ENCODE results near the gene HRK. TPM values are rescaled to one million over a fixed set of nuclear protein-coding genes. Genes with fewer than 3 reads are reported as not detected.

HRK gene
- total and polyA plus RNA-seq, 2 of the 13 experiments (the other 11 are each of a cell fraction or from before 2014, with no cell fraction given) = 0.02 TPM; not detected in 1

- TF ChIP-seq ZBTB4 (CRISPR knock-in tag; IDR thresholded peaks at IDR 0.05; ENCODE audit: borderline replicate concordance) (0 out of 2 replicates have a peak, but pooled peaks have one; percentile 35), KDM5B (CRISPR knock-in tag; IDR thresholded peaks at IDR 0.05; ENCODE audit: borderline replicate concordance) (peak; percentile 89; the same call in 1 of the 2 replicates), MTERF4 (CRISPR knock-in tag; IDR thresholded peaks at IDR 0.05) (no peak), EED (CRISPR knock-in tag; IDR thresholded peaks at IDR 0.05) (peak; percentile 91), GRHL1 (CRISPR knock-in tag; conservative IDR thresholded peaks at IDR 0.05) (no peak), ZNF430 (CRISPR knock-in tag; IDR thresholded peaks at IDR 0.05) (0 out of 2 replicates have a peak, but pooled peaks have one; percentile 62), ZFYVE20 (CRISPR knock-in tag; IDR thresholded peaks at IDR 0.05; ENCODE audit: borderline replicate concordance, low read depth) (0 out of 2 replicates have a peak, but pooled peaks have one; percentile 23), ZNF777 (CRISPR knock-in tag; IDR thresholded peaks at IDR 0.05) (peak; percentile 71), GLMP (CRISPR knock-in tag; IDR thresholded peaks at IDR 0.05; ENCODE audit: borderline replicate concordance) (no peak), SIN3B (IDR thresholded peaks at IDR 0.05; ENCODE audit: low read length) (0 out of 2 replicates have a peak, but pooled peaks have one; percentile 35), WIZ (CRISPR knock-in tag; IDR thresholded peaks at IDR 0.05) (peak; percentile 71; the same call in 1 of the 2 replicates), ZNF841 (CRISPR knock-in tag; IDR thresholded peaks at IDR 0.05; ENCODE audit: borderline replicate concordance) (no peak), HNRNPL (IDR thresholded peaks at IDR 0.05; ENCODE audit: low read depth, low read length) (no peak), HMGXB4 (CRISPR knock-in tag; IDR thresholded peaks at IDR 0.05; ENCODE audit: borderline replicate concordance in 1 of 2, low read depth in 1 of 2) (peak; percentile 59 to 80; a peak in 3 of 4 replicates)
Observed at GRCh38 chr12:116910645-116911451, 29.6 kb upstream of the HRK start, which contains the start of gene FBXW8 (continued).
